SKM-1 (cell line): Measurements from ENCODE around the gene DIP2A.

Experiments
- DNase-seq: peaks from one replicate; lab custom pipeline; 2025; ENCODE audit not compliant: unreplicated experiment; lab: John Stamatoyannopoulos, UW

DIP2A gene

GRCh38 chr21:46613391-46613790, 154.7 kb downstream of the DIP2A start:
- DNase-seq = no peak

GRCh38 chr21:46616050-46616449, 157.4 kb downstream of the DIP2A start:
- DNase-seq = no peak

- no peak for DNase-seq
These were observed 158.0 kb downstream of the DIP2A start for GRCh38 chr21:46616656-46617055.

- DNase-seq = no peak
These were observed 158.8 kb downstream of the DIP2A start for GRCh38 chr21:46617267-46618051.

- DNase-seq = no peak
These were observed 160.2 kb downstream of the DIP2A start for GRCh38 chr21:46618738-46619379.
